ENCODE measurements around the gene SEZ6L2.

DNA sequence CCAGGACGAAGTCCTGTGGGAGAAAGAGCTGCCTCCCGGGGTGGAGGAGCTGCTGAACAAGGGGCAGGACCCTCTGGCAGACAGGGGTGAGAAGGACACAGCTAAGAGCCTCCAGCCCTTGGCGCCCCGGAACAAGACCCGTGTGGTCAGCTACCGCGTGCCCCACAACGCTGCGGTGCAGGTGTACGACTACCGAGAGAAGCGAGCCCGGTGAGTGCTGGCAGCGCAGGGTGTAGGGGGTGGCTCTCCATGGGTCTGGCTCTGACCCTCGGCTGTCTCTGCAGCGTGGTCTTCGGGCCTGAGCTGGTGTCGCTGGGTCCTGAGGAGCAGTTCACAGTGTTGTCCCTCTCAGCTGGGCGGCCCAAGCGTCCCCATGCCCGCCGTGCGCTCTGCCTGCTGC, 57.7 kb downstream of the SEZ6L2 start:
- TF ChIP-seq POLR2AphosphoS5 (IDR thresholded peaks at IDR 0.05; ENCODE audit: borderline replicate concordance, low read depth, low read length) (no peak), EZH2 (IDR thresholded peaks at IDR 0.05) (no peak), FOXP2 (optimal IDR thresholded peaks at IDR 0.05; ENCODE audit: control extremely low read depth, extremely low read length, insufficient read depth) (no peak)

All from SK-N-MC (cell line).